Hepatocyte (in vitro differentiated cells): ENCODE measurements around the gene CREG1.

Experiments used
- CTCF ChIP-seq: fragments of 200-600 bp; sonication (generic); IDR thresholded peaks from 2 replicates; pipeline ENCODE4 v1.5.1; 2016; ENCODE audit warnings: antibody characterized with exemption, mild to moderate bottlenecking; ENCODE audit not compliant: poor library complexity
- EZH2 ChIP-seq: fragments of 200-600 bp; sonication (generic); IDR thresholded peaks from 2 replicates; pipeline ENCODE4 v1.6.1; 2016; ENCODE audit warnings: antibody characterized with exemption, mild to moderate bottlenecking, borderline replicate concordance
- EZH2phosphoT487 ChIP-seq: fragments of 200-600 bp; sonication (generic); IDR thresholded peaks from one replicate; pipeline ENCODE4 v1.6.1; 2018; ENCODE audit warnings: antibody characterized with exemption, mild to moderate bottlenecking, low read depth, moderate library complexity; ENCODE audit not compliant: unreplicated experiment, severe bottlenecking

DNA sequence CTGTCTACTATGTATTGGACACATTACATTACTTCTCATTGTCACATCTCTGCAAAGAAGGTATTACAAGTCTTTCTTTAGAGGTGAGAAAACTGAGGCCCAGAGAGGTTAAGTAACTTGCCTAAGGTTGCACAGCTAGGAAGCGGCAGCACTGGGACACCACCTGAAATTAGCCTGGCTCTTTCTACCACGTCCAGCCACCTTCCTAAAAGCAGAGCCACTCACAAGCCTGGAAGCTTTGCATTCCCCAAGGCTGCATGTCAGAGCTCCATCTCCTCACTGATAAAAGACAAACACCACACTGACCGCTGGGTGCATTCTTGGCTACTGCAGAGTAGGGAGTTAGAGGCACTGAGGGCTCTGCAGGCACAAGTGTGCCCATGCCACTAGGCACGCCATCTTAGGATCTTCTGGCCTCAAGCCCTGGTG lies 37.7 kb downstream of the CREG1 start:
- no peak for TF ChIP-seq CTCF
- no peak for TF ChIP-seq EZH2
- no peak for TF ChIP-seq EZH2phosphoT487
